Neural cell (in vitro differentiated cells): ENCODE results near the gene KRT86.

Source experiments
- EP300 ChIP-seq: fragments of 450-650 bp; conservative IDR thresholded peaks from 2 replicates; pipeline ENCODE4 v1.6.1; 2014; ENCODE audit warnings: antibody characterized with exemption, mild to moderate bottlenecking, moderate library complexity; ENCODE audit not compliant: poor library complexity, severe bottlenecking
- EZH2 ChIP-seq: fragments of 200-600, 300-800 bp; shearing (Covaris generic), sonication (generic); IDR thresholded peaks from 2 replicates; pipeline ENCODE4 v1.6.1; 2014; ENCODE audit warnings: antibody characterized with exemption, low read length, borderline replicate concordance, mild to moderate bottlenecking; ENCODE audit not compliant: insufficient read depth, poor library complexity, severe bottlenecking
- POLR2AphosphoS5 ChIP-seq: IDR thresholded peaks from 2 replicates; pipeline ENCODE4 v1.6.1; 2012
- RAD21 ChIP-seq: fragments of 450-650 bp; conservative IDR thresholded peaks from 2 replicates; pipeline ENCODE4 v1.6.1; 2014; ENCODE audit warnings: antibody characterized with exemption, mild to moderate bottlenecking, moderate library complexity
- TF ChIP-seq, protein P1 (sequence below): fragments of 450-650 bp; IDR thresholded peaks from 2 replicates; pipeline ENCODE4 v1.5.1; 2014; ENCODE audit warnings: antibody characterized with exemption, mild to moderate bottlenecking, moderate library complexity; ENCODE audit not compliant: poor library complexity, severe bottlenecking

DNA sequence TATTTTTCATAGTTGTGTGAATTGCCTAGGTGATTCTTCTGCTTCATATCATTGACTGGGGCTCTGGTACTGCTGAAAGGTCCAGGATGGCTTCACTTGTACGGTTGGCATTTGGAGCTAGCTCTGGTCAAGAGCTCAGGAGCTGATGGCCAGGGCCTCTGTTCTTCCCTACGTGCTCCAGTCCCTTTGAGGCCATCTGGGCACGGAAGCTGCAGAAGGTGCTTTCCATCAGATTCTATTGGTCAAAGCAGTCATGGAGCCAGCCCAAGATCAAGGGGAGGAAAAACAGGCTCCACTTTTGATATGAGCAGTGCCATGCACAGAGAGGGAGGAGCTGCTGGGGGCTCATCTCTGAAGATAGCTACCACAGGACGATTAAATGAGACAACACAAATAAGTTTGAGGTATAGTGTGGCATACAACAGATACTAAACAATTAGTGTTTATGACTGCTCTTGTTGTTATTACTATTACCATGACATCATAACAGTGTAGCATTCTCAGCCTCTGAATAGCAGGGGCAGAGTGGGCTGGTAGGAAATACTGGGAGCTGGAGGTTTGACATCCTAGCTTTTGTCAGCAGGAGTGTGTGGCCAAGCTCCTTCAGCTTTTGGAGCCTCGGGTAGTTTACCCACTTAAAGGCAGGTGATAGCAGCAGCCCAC, 36.3 kb downstream of the KRT86 start:
- TF ChIP-seq EZH2 (no peak), POLR2AphosphoS5 (no peak), EP300 (no peak), RAD21 (no peak)
- TF ChIP-seq, protein P1, sequence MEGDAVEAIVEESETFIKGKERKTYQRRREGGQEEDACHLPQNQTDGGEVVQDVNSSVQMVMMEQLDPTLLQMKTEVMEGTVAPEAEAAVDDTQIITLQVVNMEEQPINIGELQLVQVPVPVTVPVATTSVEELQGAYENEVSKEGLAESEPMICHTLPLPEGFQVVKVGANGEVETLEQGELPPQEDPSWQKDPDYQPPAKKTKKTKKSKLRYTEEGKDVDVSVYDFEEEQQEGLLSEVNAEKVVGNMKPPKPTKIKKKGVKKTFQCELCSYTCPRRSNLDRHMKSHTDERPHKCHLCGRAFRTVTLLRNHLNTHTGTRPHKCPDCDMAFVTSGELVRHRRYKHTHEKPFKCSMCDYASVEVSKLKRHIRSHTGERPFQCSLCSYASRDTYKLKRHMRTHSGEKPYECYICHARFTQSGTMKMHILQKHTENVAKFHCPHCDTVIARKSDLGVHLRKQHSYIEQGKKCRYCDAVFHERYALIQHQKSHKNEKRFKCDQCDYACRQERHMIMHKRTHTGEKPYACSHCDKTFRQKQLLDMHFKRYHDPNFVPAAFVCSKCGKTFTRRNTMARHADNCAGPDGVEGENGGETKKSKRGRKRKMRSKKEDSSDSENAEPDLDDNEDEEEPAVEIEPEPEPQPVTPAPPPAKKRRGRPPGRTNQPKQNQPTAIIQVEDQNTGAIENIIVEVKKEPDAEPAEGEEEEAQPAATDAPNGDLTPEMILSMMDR, result no peak
